NOMO-1 treated with dmso at 0.1 percent for 144 hours (cell line): ENCODE data around the gene C11orf16.
"Not testable (repeated sequence)": the region's sequence is repeated elsewhere in the genome, so short reads cannot be mapped to it uniquely, and the experiment has no call there.

Source experiments
- DNase-seq: peaks from one replicate; lab custom pipeline; 2025; ENCODE audit not compliant: unreplicated experiment; lab: John Stamatoyannopoulos, UW

C11orf16 gene

GRCh38 chr11:8899119-8899753, 33.5 kb downstream of the C11orf16 start:
- no peak for DNase-seq

DNA sequence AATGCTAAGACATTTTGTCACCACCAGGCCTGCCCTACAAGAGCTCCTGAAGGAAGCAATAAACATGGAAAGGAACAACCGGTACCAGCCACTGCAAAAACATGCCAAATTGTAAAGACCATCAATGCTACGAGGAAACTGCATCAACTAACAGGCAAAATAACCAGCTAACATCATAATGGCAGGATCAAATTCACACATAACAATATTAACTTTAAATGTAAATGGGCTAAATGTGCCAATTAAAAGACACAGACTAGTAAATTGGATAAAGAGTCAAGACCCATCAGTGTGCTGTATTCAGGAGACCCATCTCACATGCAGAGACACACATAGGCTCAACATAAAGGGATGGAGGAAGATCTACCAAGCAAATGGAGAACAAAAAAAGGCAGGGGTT, 41.6 kb downstream of the C11orf16 start:
- not testable (repeated sequence) for DNase-seq

DNA sequence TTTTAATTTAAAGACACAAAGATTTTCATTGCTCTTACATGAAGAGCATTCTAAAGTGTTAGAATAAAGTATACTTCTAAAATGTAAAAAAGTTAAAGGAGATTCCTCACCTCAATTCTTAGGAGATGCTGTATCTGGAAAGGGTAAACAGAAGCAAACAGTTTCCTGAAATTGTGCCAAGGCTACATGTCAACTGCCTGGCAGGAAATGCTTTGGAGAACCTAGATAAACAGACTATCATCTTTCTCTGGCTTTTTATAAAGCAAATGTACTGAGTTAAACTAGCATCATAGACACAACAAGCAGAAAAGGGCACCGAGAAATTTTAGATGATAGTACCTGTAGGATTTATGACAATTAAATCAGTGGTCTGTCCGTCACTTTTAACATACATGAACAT, 46.4 kb downstream of the C11orf16 start:
- no peak for DNase-seq

DNA sequence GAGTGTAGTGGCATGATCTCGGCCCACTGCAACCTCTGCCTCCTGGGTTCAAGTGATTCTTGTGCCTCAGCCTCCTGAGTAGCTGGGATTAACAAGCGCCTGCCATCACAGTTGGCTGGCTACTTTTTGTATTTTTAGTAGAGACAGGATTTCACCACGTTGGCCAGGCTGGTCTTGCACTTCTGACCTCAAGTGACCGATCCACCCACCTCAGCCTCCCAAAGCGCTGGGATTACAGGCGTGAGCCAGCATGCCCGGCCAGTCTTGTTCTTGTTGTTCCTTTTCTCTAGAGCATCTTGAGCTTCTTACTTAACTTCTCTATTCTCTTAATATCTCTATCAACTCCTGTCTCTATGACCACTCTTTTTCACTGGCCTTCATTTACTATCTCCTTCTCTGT, 51.2 kb downstream of the C11orf16 start:
- not testable (repeated sequence) for DNase-seq

DNA sequence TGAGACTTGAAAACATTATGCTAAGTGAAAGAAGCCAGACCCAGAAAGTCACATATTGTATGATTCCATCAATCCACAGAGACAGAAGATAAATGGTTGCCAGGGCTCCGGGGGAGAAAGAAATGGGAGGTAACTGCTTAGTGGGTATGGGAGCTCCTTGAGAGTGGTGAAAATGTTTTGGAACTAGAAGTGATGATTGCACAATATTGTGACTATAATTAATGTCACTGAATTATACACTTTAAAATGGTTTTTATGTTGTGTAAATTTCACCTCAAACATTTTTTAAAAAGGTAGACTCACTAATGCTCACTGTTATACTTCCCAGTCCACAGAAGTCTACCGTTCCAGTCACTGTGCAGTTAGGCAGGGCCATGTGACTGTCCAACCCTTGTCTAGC, 54.0 kb downstream of the C11orf16 start:
- no peak for DNase-seq

DNA sequence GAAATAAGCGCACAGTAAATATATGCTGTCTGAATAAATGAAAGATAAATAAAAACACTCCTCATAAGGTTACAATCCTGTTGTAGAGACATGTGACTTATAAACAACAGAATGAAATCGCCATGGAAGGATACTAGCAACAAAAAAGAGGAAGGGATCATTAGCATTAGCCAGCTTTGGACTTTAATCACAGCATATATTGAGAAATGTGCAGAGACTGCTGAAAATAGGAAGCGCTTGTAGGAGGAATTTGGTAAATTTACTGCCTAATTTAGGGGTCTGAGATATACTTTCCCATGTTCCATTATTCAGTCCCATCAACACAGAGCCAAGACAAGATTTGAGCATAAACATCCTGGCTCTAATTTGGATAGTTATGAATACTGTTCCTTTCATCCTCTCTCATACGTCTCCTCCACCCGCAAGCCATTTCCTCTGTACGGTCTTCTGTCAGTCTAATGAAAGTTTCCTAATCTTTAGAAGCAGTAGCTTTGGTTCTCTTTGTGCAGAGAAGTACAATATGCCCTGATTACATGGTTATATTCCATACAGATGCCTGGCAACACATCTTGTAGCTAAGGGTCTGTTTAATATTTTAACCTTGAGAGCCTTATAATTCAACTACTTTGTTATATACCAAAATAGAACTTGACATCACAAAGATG, 58.9 kb downstream of the C11orf16 start:
- peak; percentile 52 for DNase-seq

- DNase-seq, result no peak
Measured at GRCh38 chr11:8871962-8872361, 60.8 kb downstream of the C11orf16 start.

DNA sequence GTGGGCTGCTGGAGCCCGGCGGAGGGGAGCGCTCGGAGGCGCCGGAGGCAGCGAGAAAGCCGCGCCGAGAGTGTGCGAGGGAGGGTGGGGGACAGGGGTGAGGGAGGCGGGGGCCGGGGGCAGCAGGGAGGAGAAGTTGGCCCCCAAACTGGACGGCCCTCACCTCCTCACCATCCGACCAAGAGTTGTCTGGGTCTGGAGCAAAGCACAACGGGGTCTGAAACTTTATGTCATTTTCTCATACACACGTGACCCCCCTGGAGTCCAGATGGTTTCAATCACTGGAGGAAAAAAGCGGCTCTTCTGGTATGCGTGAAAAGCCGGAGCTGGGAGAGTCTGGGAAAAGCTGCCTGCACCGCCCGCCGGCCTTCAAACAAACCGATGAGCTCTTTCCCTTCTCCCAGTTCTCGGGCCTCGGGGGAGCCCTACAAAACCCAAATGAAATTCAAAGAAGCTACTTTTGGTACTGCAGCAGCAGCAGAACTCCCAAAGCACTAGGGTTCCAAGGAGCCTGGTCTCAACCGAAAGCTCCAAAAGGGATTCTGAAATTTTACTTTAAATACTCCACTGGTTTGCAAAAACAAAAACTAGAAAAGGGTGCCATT, 61.5 kb downstream of the C11orf16 start:
- DNase-seq, result no peak

DNA sequence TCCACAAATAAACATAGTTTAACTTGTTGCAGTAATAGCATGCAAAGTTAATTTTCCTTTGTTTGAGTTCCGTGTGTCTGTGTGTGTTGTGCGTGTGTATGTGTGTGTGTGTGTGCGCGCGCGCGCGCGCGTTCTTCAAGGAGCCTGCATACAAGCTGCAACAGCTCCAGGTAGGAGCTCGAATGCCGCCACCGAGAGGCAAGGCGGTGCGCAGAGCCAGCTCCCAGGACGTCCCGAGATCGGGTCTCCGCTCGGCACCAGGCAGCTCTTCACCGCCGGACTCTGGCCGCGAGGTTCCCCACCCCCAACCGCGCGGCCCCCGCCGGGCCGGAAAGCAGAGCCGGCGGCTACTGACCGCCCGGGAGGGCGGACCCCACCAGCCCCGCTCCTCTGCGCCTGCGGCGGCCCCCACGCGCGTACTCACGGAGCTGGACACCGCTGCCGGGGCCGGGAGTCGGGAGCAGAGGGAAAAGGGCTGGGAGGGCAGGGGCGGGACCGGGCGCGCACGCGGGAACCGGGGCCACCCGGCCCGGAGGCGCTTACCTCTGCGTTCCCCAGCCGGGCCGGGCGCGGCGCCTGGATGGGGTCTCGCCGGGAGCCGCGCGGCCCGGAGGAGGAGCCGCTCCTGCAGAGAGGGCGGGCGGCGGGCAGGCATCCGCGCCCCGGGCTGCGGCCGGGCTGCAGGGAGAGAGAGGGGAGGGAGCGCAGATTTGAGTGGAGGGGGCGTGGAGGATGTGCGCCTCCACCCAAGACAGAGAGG, 62.2 kb downstream of the C11orf16 start:
- peak; percentile 13 for DNase-seq
